Muscle of arm (tissue), 12 donors: ENCODE data around the gene SCIN. TPM values are rescaled to one million over a fixed set of nuclear protein-coding genes. Genes with fewer than 3 reads are reported as not detected.

Source experiments
- polyA plus RNA-seq, 12 donors: library from polyadenylated mRNA; unstranded; fragments of 120-200 nt; gene quantifications; one replicate each; pipeline ENCODE4 v1.2.1, GENCODE V29; 2013; ENCODE audit not compliant: insufficient read length in 12 of 12

The SCIN gene
- polyA plus RNA-seq, 12 donors: 0.29 to 0.95 (median 0.68) TPM; not detected in 2

Other genes with a start within 250 kb of the SCIN start
- gene VWDE, start 166.9 kb upstream of the SCIN start, polyA plus RNA-seq: 1 to 10 TPM in 10 of 12 donors, under 1 TPM in 1, not detected in 1; 0.98 to 4.9 (median 2.9) TPM
- gene ARL4A, start 116.9 kb downstream of the SCIN start, polyA plus RNA-seq: 10 to 100 TPM in 11 of 12 donors, not detected in 1; 17.1 to 48.1 (median 25.9) TPM